Stomach (tissue), 4 donors: ENCODE results near the gene DCC.

ENCODE experiments used
- EP300 ChIP-seq: sonication (generic); formaldehyde crosslinking; IDR thresholded peaks from one replicate; pipeline ENCODE4 v1.6.1; 2017; ENCODE audit warnings: antibody characterized with exemption
- POLR2A ChIP-seq, 4 donors: fragments of 450-650 bp; IDR thresholded peaks; one replicate each; pipeline ENCODE4 v1.6.1; 2016; ENCODE audit warnings: antibody characterized with exemption in 4 of 4, control low read depth in 2 of 4, mild to moderate bottlenecking in 1 of 4, moderate library complexity in 1 of 4
- POLR2AphosphoS5 ChIP-seq, 3 donors: sonication (generic); formaldehyde crosslinking; IDR thresholded peaks; one replicate each; pipeline ENCODE4 v1.6.1; 2016; ENCODE audit warnings: antibody characterized with exemption in 3 of 3
- TF ChIP-seq, protein P1 (sequence below), 7 experiments: fragments of 450-650 bp in 4 of 7; fragments of 200-600 bp in 3 of 7; sonication (generic) in 3 of 7; IDR thresholded peaks; one replicate each; pipeline ENCODE4 v1.5.1; 2016 to 2019; ENCODE audit warnings: antibody characterized with exemption in 7 of 7, control low read depth in 2 of 7, mild to moderate bottlenecking in 1 of 7

DNA sequence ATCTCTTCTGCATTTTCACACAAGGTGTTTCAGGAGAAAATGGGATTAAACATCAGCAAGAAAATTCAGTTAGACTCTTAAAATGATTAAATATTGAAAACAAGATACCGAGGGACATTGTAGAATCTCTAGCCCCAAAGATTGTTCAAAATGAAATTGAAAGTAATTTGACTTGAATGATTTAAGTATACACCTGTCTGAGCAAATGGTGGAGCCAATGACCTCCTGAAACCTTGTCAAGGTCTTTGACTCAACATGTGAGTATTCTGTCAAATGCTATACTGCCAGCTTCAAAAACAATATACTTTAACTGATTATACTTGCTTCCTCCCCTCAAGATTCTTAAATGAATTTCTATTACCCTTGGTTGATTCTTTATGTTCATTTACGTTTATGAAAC lies 411.0 kb downstream of the DCC start:
- no peak for TF ChIP-seq POLR2A (IDR thresholded peaks at IDR 0.05)
- TF ChIP-seq, protein P1, sequence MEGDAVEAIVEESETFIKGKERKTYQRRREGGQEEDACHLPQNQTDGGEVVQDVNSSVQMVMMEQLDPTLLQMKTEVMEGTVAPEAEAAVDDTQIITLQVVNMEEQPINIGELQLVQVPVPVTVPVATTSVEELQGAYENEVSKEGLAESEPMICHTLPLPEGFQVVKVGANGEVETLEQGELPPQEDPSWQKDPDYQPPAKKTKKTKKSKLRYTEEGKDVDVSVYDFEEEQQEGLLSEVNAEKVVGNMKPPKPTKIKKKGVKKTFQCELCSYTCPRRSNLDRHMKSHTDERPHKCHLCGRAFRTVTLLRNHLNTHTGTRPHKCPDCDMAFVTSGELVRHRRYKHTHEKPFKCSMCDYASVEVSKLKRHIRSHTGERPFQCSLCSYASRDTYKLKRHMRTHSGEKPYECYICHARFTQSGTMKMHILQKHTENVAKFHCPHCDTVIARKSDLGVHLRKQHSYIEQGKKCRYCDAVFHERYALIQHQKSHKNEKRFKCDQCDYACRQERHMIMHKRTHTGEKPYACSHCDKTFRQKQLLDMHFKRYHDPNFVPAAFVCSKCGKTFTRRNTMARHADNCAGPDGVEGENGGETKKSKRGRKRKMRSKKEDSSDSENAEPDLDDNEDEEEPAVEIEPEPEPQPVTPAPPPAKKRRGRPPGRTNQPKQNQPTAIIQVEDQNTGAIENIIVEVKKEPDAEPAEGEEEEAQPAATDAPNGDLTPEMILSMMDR (IDR thresholded peaks at IDR 0.05), result no peak
- TF ChIP-seq EP300, result no peak
- TF ChIP-seq POLR2AphosphoS5 (IDR thresholded peaks at IDR 0.05), result no peak
